Panc1 (cell line): ENCODE measurements around the gene AKAP11.

Experiments
- POLR2AphosphoS5 ChIP-seq: IDR thresholded peaks from 2 replicates; pipeline ENCODE4 v1.6.1; 2012; ENCODE audit warnings: mild to moderate bottlenecking, low read depth, low read length, moderate library complexity
- TF ChIP-seq, protein P1 (sequence below): fragments of 450-650 bp; IDR thresholded peaks from 2 replicates; pipeline ENCODE4 v1.5.1; 2017; ENCODE audit warnings: mild to moderate bottlenecking

DNA sequence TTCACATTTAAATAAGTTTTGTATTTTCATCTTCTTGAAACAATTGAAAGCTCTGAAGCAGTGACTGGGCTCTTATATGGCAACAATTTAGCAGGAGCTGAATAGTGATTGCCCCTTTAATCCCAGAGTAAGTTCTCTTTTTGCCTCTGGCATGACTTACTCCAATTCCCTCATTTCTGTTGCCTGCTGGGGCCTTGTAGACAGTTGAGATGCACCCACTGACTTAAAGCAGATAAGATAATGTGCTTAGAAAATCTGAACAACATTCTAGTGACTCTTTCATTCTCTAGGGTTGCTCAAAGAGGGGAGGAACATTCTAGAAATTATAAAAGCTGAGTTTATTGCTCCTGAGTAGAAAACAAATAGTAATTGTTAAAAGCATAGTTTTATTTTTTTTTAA, 52.8 kb downstream of the AKAP11 start:
- TF ChIP-seq POLR2AphosphoS5 = no peak
- TF ChIP-seq, protein P1, sequence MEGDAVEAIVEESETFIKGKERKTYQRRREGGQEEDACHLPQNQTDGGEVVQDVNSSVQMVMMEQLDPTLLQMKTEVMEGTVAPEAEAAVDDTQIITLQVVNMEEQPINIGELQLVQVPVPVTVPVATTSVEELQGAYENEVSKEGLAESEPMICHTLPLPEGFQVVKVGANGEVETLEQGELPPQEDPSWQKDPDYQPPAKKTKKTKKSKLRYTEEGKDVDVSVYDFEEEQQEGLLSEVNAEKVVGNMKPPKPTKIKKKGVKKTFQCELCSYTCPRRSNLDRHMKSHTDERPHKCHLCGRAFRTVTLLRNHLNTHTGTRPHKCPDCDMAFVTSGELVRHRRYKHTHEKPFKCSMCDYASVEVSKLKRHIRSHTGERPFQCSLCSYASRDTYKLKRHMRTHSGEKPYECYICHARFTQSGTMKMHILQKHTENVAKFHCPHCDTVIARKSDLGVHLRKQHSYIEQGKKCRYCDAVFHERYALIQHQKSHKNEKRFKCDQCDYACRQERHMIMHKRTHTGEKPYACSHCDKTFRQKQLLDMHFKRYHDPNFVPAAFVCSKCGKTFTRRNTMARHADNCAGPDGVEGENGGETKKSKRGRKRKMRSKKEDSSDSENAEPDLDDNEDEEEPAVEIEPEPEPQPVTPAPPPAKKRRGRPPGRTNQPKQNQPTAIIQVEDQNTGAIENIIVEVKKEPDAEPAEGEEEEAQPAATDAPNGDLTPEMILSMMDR = no peak
